HEK293 (cell line): ENCODE data around the gene TSR3.

Experiments used
- GLIS2 ChIP-seq: fragments of 450-650 bp; formaldehyde crosslinking; IDR thresholded peaks from 2 replicates; pipeline ENCODE4 v1.5.1; 2016; ENCODE audit warnings: missing biosample characterization, missing genetic modification characterization
- MEIS1 ChIP-seq: sonication (generic); formaldehyde crosslinking; IDR thresholded peaks from 2 replicates; pipeline ENCODE4 v1.8.1; 2022; ENCODE audit warnings: missing genetic modification reagents, mild to moderate bottlenecking, borderline replicate concordance
- SP2 ChIP-seq: fragments of 450-650 bp; formaldehyde crosslinking; IDR thresholded peaks from 2 replicates; pipeline ENCODE4 v1.5.1; 2016; ENCODE audit warnings: missing biosample characterization, missing genetic modification characterization
- YY2 ChIP-seq: fragments of 450-650 bp; formaldehyde crosslinking; IDR thresholded peaks from 2 replicates; pipeline ENCODE4 v1.5.1; 2016; ENCODE audit warnings: missing biosample characterization, missing genetic modification characterization
- ZBTB26 ChIP-seq: fragments of 450-650 bp; formaldehyde crosslinking; optimal IDR thresholded peaks from 2 replicates; pipeline ENCODE3; 2016; ENCODE audit warnings: missing biosample characterization, mild to moderate bottlenecking, missing genetic modification characterization
- ZNF184 ChIP-seq: fragments of 450-650 bp; IDR thresholded peaks from 2 replicates; pipeline ENCODE4 v1.5.1; 2018; ENCODE audit warnings: missing biosample characterization, mild to moderate bottlenecking, missing genetic modification characterization
- ZNF280C ChIP-seq: fragments of 450-650 bp; formaldehyde crosslinking; IDR thresholded peaks from 2 replicates; pipeline ENCODE4 v1.5.1; 2016; ENCODE audit warnings: missing biosample characterization, missing genetic modification characterization
- ZNF292 ChIP-seq: fragments of 450-650 bp; formaldehyde crosslinking; IDR thresholded peaks from 2 replicates; pipeline ENCODE4 v1.5.1; 2016; ENCODE audit warnings: low read depth, missing biosample characterization, missing genetic modification characterization, borderline replicate concordance
- ZNF473 ChIP-seq: fragments of 450-650 bp; formaldehyde crosslinking; IDR thresholded peaks from 2 replicates; pipeline ENCODE4 v1.5.1; 2017; ENCODE audit warnings: missing biosample characterization, missing genetic modification characterization
- ZNF658 ChIP-seq: fragments of 450-650 bp; formaldehyde crosslinking; IDR thresholded peaks from 2 replicates; pipeline ENCODE4; 2016; ENCODE audit warnings: missing biosample characterization, missing genetic modification characterization
- ZNF830 ChIP-seq: fragments of 450-650 bp; IDR thresholded peaks from 2 replicates; pipeline ENCODE4 v1.5.0; 2018; ENCODE audit warnings: missing biosample characterization, missing genetic modification characterization, low read depth, mild to moderate bottlenecking, moderate library complexity
- ZNF837 ChIP-seq: fragments of 450-650 bp; formaldehyde crosslinking; IDR thresholded peaks from 2 replicates; pipeline ENCODE4 v1.5.1; 2016; ENCODE audit warnings: missing biosample characterization, missing genetic modification characterization
- ZSCAN23 ChIP-seq: fragments of 450-650 bp; formaldehyde crosslinking; IDR thresholded peaks from 2 replicates; pipeline ENCODE4 v1.5.1; 2016; ENCODE audit warnings: missing biosample characterization, missing genetic modification characterization
- TF ChIP-seq, protein P1 (sequence below): fragments of 450-650 bp; formaldehyde crosslinking; IDR thresholded peaks from 2 replicates; pipeline ENCODE4 v1.5.1; 2016; ENCODE audit warnings: missing biosample characterization, missing genetic modification characterization, borderline replicate concordance
- TF ChIP-seq, protein P2 (sequence below): fragments of 450-650 bp; formaldehyde crosslinking; IDR thresholded peaks from 2 replicates; pipeline ENCODE4 v1.5.1; 2017; ENCODE audit warnings: missing biosample characterization, missing genetic modification characterization
- TF ChIP-seq, protein P3 (sequence below): fragments of 450-650 bp; formaldehyde crosslinking; IDR thresholded peaks from 2 replicates; pipeline ENCODE4 v1.5.1; 2016; ENCODE audit warnings: missing biosample characterization, missing genetic modification characterization

TSR3 gene

DNA sequence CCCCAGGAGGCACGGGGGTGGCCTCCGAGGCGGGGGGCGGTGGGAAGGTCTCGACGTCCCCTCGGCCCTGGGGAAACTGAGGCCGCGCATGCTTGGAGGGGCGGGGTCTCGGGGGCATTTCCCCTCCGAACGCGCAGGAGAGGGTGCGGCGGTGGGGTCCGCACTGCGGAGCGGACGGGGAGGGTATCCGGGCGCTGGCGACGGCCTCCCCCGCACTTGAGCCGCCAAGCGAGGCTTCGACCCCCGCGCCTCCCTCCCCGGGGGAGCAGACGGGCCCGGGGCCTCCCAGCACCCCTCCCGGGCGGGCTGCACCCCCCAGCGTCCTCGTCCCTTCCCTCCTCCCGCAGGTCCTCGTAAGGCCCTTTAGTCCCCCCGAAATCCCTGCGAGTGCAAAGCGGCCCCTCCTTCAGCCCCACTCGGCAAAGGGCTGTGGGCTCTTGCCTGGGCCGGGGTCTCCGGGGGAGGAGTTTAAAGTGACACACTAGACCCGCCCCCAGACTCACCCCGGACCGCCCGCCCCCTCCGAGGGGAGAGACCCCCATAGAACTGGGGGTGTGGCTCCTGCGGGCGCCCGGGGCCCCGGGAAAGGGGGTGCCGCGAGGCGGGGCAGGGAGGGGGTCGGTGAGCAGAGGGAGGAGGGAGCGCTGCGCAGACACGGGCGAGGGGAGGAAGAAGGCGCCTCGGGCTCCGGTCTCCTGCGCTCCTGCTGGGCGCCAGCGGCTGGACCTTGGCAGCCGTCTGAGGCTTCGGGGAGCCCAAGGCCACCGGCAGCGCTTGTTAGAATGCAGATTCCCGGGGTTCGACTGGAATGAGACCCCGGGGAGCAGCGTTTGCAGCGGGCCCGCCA, 17.6 kb downstream of the TSR3 start (continued):
- TF ChIP-seq, protein P1, sequence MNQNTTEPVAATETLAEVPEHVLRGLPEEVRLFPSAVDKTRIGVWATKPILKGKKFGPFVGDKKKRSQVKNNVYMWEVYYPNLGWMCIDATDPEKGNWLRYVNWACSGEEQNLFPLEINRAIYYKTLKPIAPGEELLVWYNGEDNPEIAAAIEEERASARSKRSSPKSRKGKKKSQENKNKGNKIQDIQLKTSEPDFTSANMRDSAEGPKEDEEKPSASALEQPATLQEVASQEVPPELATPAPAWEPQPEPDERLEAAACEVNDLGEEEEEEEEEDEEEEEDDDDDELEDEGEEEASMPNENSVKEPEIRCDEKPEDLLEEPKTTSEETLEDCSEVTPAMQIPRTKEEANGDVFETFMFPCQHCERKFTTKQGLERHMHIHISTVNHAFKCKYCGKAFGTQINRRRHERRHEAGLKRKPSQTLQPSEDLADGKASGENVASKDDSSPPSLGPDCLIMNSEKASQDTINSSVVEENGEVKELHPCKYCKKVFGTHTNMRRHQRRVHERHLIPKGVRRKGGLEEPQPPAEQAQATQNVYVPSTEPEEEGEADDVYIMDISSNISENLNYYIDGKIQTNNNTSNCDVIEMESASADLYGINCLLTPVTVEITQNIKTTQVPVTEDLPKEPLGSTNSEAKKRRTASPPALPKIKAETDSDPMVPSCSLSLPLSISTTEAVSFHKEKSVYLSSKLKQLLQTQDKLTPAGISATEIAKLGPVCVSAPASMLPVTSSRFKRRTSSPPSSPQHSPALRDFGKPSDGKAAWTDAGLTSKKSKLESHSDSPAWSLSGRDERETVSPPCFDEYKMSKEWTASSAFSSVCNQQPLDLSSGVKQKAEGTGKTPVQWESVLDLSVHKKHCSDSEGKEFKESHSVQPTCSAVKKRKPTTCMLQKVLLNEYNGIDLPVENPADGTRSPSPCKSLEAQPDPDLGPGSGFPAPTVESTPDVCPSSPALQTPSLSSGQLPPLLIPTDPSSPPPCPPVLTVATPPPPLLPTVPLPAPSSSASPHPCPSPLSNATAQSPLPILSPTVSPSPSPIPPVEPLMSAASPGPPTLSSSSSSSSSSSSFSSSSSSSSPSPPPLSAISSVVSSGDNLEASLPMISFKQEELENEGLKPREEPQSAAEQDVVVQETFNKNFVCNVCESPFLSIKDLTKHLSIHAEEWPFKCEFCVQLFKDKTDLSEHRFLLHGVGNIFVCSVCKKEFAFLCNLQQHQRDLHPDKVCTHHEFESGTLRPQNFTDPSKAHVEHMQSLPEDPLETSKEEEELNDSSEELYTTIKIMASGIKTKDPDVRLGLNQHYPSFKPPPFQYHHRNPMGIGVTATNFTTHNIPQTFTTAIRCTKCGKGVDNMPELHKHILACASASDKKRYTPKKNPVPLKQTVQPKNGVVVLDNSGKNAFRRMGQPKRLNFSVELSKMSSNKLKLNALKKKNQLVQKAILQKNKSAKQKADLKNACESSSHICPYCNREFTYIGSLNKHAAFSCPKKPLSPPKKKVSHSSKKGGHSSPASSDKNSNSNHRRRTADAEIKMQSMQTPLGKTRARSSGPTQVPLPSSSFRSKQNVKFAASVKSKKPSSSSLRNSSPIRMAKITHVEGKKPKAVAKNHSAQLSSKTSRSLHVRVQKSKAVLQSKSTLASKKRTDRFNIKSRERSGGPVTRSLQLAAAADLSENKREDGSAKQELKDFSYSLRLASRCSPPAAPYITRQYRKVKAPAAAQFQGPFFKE = no peak
- TF ChIP-seq SP2 (tag by site-specific recombination) (peak; percentile 14; the same call in 1 of the 2 replicates), ZNF280C (no peak), YY2 (no peak), ZNF184 (tag by site-specific recombination) (no peak), ZSCAN23 (no peak), ZNF830 (tag by site-specific recombination) (no peak), ZNF837 (no peak), ZNF292 (tag by site-specific recombination) (no peak), ZNF658 (no peak), ZBTB26 (tag by site-specific recombination) (peak; percentile 22), GLIS2 (tag by site-specific recombination) (peak; percentile 76), ZNF473 (tag by site-specific recombination) (no peak), MEIS1 (CRISPR knock-in tag) (no peak)
- TF ChIP-seq, protein P2, sequence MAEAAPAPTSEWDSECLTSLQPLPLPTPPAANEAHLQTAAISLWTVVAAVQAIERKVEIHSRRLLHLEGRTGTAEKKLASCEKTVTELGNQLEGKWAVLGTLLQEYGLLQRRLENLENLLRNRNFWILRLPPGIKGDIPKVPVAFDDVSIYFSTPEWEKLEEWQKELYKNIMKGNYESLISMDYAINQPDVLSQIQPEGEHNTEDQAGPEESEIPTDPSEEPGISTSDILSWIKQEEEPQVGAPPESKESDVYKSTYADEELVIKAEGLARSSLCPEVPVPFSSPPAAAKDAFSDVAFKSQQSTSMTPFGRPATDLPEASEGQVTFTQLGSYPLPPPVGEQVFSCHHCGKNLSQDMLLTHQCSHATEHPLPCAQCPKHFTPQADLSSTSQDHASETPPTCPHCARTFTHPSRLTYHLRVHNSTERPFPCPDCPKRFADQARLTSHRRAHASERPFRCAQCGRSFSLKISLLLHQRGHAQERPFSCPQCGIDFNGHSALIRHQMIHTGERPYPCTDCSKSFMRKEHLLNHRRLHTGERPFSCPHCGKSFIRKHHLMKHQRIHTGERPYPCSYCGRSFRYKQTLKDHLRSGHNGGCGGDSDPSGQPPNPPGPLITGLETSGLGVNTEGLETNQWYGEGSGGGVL (tag by site-specific recombination) = 0 out of 2 replicates have a peak, but pooled peaks have one; percentile 16
- TF ChIP-seq, protein P3, sequence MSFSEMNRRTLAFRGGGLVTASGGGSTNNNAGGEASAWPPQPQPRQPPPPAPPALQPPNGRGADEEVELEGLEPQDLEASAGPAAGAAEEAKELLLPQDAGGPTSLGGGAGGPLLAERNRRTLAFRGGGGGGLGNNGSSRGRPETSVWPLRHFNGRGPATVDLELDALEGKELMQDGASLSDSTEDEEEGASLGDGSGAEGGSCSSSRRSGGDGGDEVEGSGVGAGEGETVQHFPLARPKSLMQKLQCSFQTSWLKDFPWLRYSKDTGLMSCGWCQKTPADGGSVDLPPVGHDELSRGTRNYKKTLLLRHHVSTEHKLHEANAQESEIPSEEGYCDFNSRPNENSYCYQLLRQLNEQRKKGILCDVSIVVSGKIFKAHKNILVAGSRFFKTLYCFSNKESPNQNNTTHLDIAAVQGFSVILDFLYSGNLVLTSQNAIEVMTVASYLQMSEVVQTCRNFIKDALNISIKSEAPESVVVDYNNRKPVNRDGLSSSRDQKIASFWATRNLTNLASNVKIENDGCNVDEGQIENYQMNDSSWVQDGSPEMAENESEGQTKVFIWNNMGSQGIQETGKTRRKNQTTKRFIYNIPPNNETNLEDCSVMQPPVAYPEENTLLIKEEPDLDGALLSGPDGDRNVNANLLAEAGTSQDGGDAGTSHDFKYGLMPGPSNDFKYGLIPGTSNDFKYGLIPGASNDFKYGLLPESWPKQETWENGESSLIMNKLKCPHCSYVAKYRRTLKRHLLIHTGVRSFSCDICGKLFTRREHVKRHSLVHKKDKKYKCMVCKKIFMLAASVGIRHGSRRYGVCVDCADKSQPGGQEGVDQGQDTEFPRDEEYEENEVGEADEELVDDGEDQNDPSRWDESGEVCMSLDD (tag by site-specific recombination) = peak; percentile 41; the same call in 1 of the 2 replicates
